H1 (cell line): Measurements from ENCODE around the gene VEGFC. TPM values are rescaled to one million over a fixed set of nuclear protein-coding genes. Genes with fewer than 3 reads are reported as not detected.

ENCODE experiments used
- CTCF ChIA-PET: fragments of 300-600 bp; sonication (Branson Sonifier 250); formaldehyde crosslinking; loops from one replicate; lab custom pipeline; 2021; ENCODE audit not compliant: partially characterized antibody; lab: Charles Lee
- POLR2A ChIA-PET: fragments of 300-600 bp; sonication (Branson Sonifier 250); formaldehyde crosslinking; loops from one replicate; lab custom pipeline; 2021; ENCODE audit warnings: inconsistent platforms; ENCODE audit not compliant: partially characterized antibody; lab: Charles Lee
- DNase-seq, 2 experiments: peaks; one replicate each; pipeline versions ENCODE4 v3.0.0 to v3.0.0-alpha.2; 2010 to 2022; ENCODE audit warnings: low spot score in 2 of 2, low read depth in 1 of 2, mixed read lengths in 1 of 2
- FAIRE-seq: peaks from 2 replicates; lab custom pipeline; 2011; peaks lifted over from hg19 to GRCh38; lab: Jason Lieb, UNC
- H2AFZ ChIP-seq: 2 replicates; pipeline ENCODE4 v1.8.1; 2012; ENCODE audit warnings: low read length, inconsistent platforms
- H2AK5ac ChIP-seq: 2 replicates; pipeline ENCODE4 v1.6.1; 2013; ENCODE audit warnings: low read depth, low read length
- H2BK120ac ChIP-seq: replicated peaks from 2 replicates; pipeline ENCODE3; 2013; ENCODE audit warnings: low read depth, low read length, inconsistent platforms
- H2BK12ac ChIP-seq: 2 replicates; pipeline ENCODE4 v1.6.1; 2013; ENCODE audit warnings: low read depth, low read length
- H2BK15ac ChIP-seq: 2 replicates; pipeline ENCODE4 v1.6.1; 2013; ENCODE audit warnings: low read length
- H2BK20ac ChIP-seq: 2 replicates; pipeline ENCODE4 v1.6.1; 2013; ENCODE audit warnings: low read length
- H2BK5ac ChIP-seq: 2 replicates; pipeline ENCODE4 v1.6.1; 2013; ENCODE audit warnings: low read depth, low read length
- H3K14ac ChIP-seq: 2 replicates; pipeline ENCODE4 v1.6.1; 2013; ENCODE audit warnings: inconsistent platforms; ENCODE audit not compliant: insufficient read length
- H3K18ac ChIP-seq: 2 replicates; pipeline ENCODE4 v1.6.1; 2013; ENCODE audit warnings: low read length; ENCODE audit errors: extremely low read depth
- H3K23ac ChIP-seq: 2 replicates; pipeline ENCODE4 v1.6.1; 2013; ENCODE audit warnings: inconsistent platforms; ENCODE audit not compliant: insufficient read length
- H3K23me2 ChIP-seq: 2 replicates; pipeline ENCODE4 v1.6.1; 2013; ENCODE audit warnings: low read depth, low read length
- H3K27ac ChIP-seq: 2 replicates; pipeline ENCODE4 v1.6.1; 2011; ENCODE audit warnings: low read depth, low read length, inconsistent platforms
- H3K27me3 ChIP-seq, 4 experiments: replicated peaks in 1 of 4; 1 replicate in 1 of 4; 2 replicates in 3 of 4; pipeline versions ENCODE4 v1.6.1 to v1.8.1; 2011 to 2013; ENCODE audit warnings: low read length in 3 of 4, mild to moderate bottlenecking in 3 of 4, inconsistent platforms in 2 of 4, mixed read lengths in 2 of 4, moderate library complexity in 1 of 4; ENCODE audit not compliant: control insufficient read depth in 3 of 4, insufficient read depth in 3 of 4; ENCODE audit errors: extremely low read depth in 1 of 4
- H3K36me3 ChIP-seq, 4 experiments: 2 replicates each; pipeline versions ENCODE4 v1.6.1 to v1.8.1; 2011 to 2013; ENCODE audit warnings: mild to moderate bottlenecking in 4 of 4, low read length in 3 of 4, moderate library complexity in 2 of 4, control low read depth in 1 of 4, inconsistent platforms in 1 of 4; ENCODE audit not compliant: insufficient read depth in 4 of 4, control insufficient read depth in 2 of 4
- H3K4ac ChIP-seq: replicated peaks from 2 replicates; pipeline ENCODE3; 2013; ENCODE audit warnings: low read length, low read depth, mixed read lengths, inconsistent platforms; ENCODE audit not compliant: insufficient read length
- H3K4me1 ChIP-seq, 4 experiments: replicated peaks in 1 of 4; 1 replicate in 1 of 4; 2 replicates in 3 of 4; pipeline versions ENCODE4 v1.6.1 to v1.8.1; 2011 to 2013; ENCODE audit warnings: low read length in 3 of 4, inconsistent platforms in 2 of 4, mixed read lengths in 1 of 4; ENCODE audit not compliant: insufficient read depth in 4 of 4, control insufficient read depth in 3 of 4
- H3K4me2 ChIP-seq, 2 experiments: 2 replicates each; pipeline versions ENCODE4 v1.6.1 to v1.8.1; 2011 to 2013; ENCODE audit warnings: low read depth in 2 of 2, low read length in 2 of 2, control low read depth in 1 of 2, inconsistent platforms in 1 of 2, mild to moderate bottlenecking in 1 of 2; ENCODE audit not compliant: insufficient read depth in 1 of 2
- H3K4me3 ChIP-seq, 4 experiments: fragments of 200-600, 300-600 bp in 1 of 4; sonication (generic), shearing (Covaris generic), sonication (Bioruptor Twin) in 1 of 4; 2 replicates each; pipeline versions ENCODE4 v1.5.1 to v1.8.1; 2011 to 2016; ENCODE audit warnings: low read length in 4 of 4, low read depth in 3 of 4, control low read depth in 2 of 4, inconsistent platforms in 2 of 4, mild to moderate bottlenecking in 2 of 4, mixed read lengths in 1 of 4, moderate library complexity in 1 of 4; ENCODE audit not compliant: insufficient read depth in 2 of 4; ENCODE audit errors: extremely low read depth in 1 of 4
- H3K56ac ChIP-seq: replicated peaks from 2 replicates; pipeline ENCODE3; 2013; ENCODE audit warnings: low read depth, mild to moderate bottlenecking, mixed read lengths, low read length, inconsistent platforms; ENCODE audit not compliant: insufficient read length
- H3K79me1 ChIP-seq: 2 replicates; pipeline ENCODE4 v1.6.1; 2013; ENCODE audit warnings: low read depth, low read length, control low read depth
- H3K79me2 ChIP-seq, 2 experiments: 2 replicates each; pipeline versions ENCODE4 v1.6.1 to v1.8.1; 2012 to 2013; ENCODE audit warnings: low read length in 2 of 2, mild to moderate bottlenecking in 2 of 2, inconsistent platforms in 1 of 2; ENCODE audit not compliant: insufficient read depth in 2 of 2, control insufficient read depth in 1 of 2
- H3K9ac ChIP-seq, 4 experiments: replicated peaks in 1 of 4; 1 replicate in 1 of 4; 2 replicates in 3 of 4; pipeline versions ENCODE4 v1.6.1 to v1.8.1; 2011 to 2013; ENCODE audit warnings: low read depth in 3 of 4, low read length in 3 of 4, control low read depth in 2 of 4, mild to moderate bottlenecking in 2 of 4, moderate library complexity in 2 of 4, inconsistent platforms in 1 of 4; ENCODE audit errors: extremely low read depth in 1 of 4
- H3K9me3 ChIP-seq, 2 experiments: 2 replicates each; pipeline versions ENCODE4 v1.6.1 to v1.8.1; 2012 to 2013; ENCODE audit warnings: mild to moderate bottlenecking in 2 of 2, moderate library complexity in 2 of 2, control low read depth in 1 of 2, inconsistent platforms in 1 of 2, low read depth in 1 of 2, low read length in 1 of 2, mixed read lengths in 1 of 2; ENCODE audit not compliant: insufficient read depth in 2 of 2
- H4K20me1 ChIP-seq, 2 experiments: replicated peaks in 1 of 2; 2 replicates each; pipeline versions ENCODE3 to v1.8.1; 2011 to 2013; ENCODE audit warnings: inconsistent platforms in 2 of 2, low read length in 2 of 2, mild to moderate bottlenecking in 1 of 2; ENCODE audit not compliant: insufficient read depth in 2 of 2, control insufficient read depth in 1 of 2
- H4K5ac ChIP-seq: 2 replicates; pipeline ENCODE4 v1.6.1; 2013; ENCODE audit warnings: low read length, low read depth, mixed read lengths, inconsistent platforms; ENCODE audit not compliant: insufficient read length
- H4K8ac ChIP-seq: 2 replicates; pipeline ENCODE4 v1.8.0; 2013; ENCODE audit warnings: mild to moderate bottlenecking, moderate library complexity, low read length, inconsistent platforms; ENCODE audit not compliant: insufficient read depth; ENCODE audit errors: extremely low read depth
- H4K91ac ChIP-seq: replicated peaks from 2 replicates; pipeline ENCODE3; 2013; ENCODE audit warnings: low read length, mixed read lengths, inconsistent platforms; ENCODE audit not compliant: insufficient read length
- BCL11A ChIP-seq, 2 experiments: IDR thresholded peaks; one replicate each; pipeline ENCODE4 v1.6.1; 2011; ENCODE audit warnings: low read depth in 2 of 2, low read length in 2 of 2, mild to moderate bottlenecking in 2 of 2
- BRCA1 ChIP-seq: IDR thresholded peaks from 2 replicates; pipeline ENCODE4 v1.6.1; 2012; ENCODE audit warnings: low read depth, low read length, improper control_type of control experiment
- FOSL1 ChIP-seq: IDR thresholded peaks from 2 replicates; pipeline ENCODE4 v1.6.1; 2011; ENCODE audit warnings: mild to moderate bottlenecking, low read depth, low read length, moderate library complexity; ENCODE audit not compliant: insufficient read depth
- GABPA ChIP-seq: IDR thresholded peaks from 2 replicates; pipeline ENCODE4 v1.6.1; 2011; ENCODE audit warnings: mild to moderate bottlenecking, low read length, moderate library complexity, borderline replicate concordance; ENCODE audit not compliant: insufficient read depth
- HDAC2 ChIP-seq, 2 experiments: fragments of 300-600 bp in 1 of 2; sonication (generic) in 1 of 2; IDR thresholded peaks; 2 replicates each; pipeline ENCODE4 v1.6.1; 2011 to 2012; ENCODE audit warnings: low read depth in 2 of 2, low read length in 2 of 2, mild to moderate bottlenecking in 2 of 2, moderate library complexity in 2 of 2, borderline replicate concordance in 1 of 2, inconsistent platforms in 1 of 2
- JUND ChIP-seq: IDR thresholded peaks from 2 replicates; pipeline ENCODE4 v1.6.1; 2011; ENCODE audit warnings: mild to moderate bottlenecking, improper control_type of control experiment, low read length
- NANOG ChIP-seq: IDR thresholded peaks from 2 replicates; pipeline ENCODE4 v1.6.1; 2011; ENCODE audit warnings: low read length, low read depth, mild to moderate bottlenecking, inconsistent platforms; ENCODE audit not compliant: insufficient read depth, poor library complexity, severe bottlenecking
- POU5F1 ChIP-seq: IDR thresholded peaks from 2 replicates; pipeline ENCODE4 v1.6.1; 2011; ENCODE audit warnings: low read depth, mild to moderate bottlenecking, low read length, moderate library complexity
- RNF2 ChIP-seq: fragments of 200-900, 300-1000 bp; sonication (generic); IDR thresholded peaks from 2 replicates; pipeline ENCODE4 v1.7.1; 2016; ENCODE audit warnings: borderline replicate concordance, low read depth, mild to moderate bottlenecking, antibody characterized with exemption, low read length; ENCODE audit not compliant: poor library complexity, severe bottlenecking; ENCODE audit errors: missing control alignments
- SP2 ChIP-seq: IDR thresholded peaks from 2 replicates; pipeline ENCODE4 v1.6.1; 2012; ENCODE audit warnings: mild to moderate bottlenecking, low read length, inconsistent platforms
- TBP ChIP-seq: IDR thresholded peaks from 2 replicates; pipeline ENCODE4 v1.6.1; 2011; ENCODE audit warnings: low read depth, low read length, improper control_type of control experiment
- WGBS, 2 experiments: shearing (Covaris generic) in 1 of 2; methylation state at CpG; one replicate each; pipeline versions ENCODE4 v1.1.6 to v1.1.7; 2013 to 2015; ENCODE audit warnings: low lambda C conversion rate in 2 of 2, mixed read lengths in 2 of 2, inconsistent platforms in 1 of 2, low coverage in 1 of 2, missing lambda C conversion rate in 1 of 2; ENCODE audit not compliant: insufficient replicate concordance in 2 of 2, insufficient coverage in 1 of 2, insufficient read length in 1 of 2; ENCODE audit errors: extremely low coverage in 1 of 2, missing lambda C conversion rate in 1 of 2; 5-methylcytosine and 5-hydroxymethylcytosine counted together
- polyA plus RNA-seq, 7 experiments: library from polyadenylated mRNA; depleted of rRNA in 3 of 7; stranded (reverse) in 5 of 7; unstranded in 2 of 7; fragments of >200 nt in 5 of 7; fragments of 200-250 nt in 2 of 7; gene quantifications; 1 replicate in 5 of 7; 2 replicates in 1 of 7; 4 replicates in 1 of 7; pipeline versions ENCODE4 v1.2.1 to v1.2.3, GENCODE V29; 2011 to 2013; ENCODE audit warnings: missing spikeins in 2 of 7, mixed read lengths in 2 of 7
- total RNA-seq: library from RNA; stranded (reverse); fragmentation: NEBNext Ultra II Directional; extraction: Animal tissue kit (Norgen Biotek cat#: 25700); gene quantifications from 2 replicates; pipeline ENCODE4 v1.2.1, GENCODE V29; 2021
- TF ChIP-seq, protein P1 (sequence below): IDR thresholded peaks from 2 replicates; pipeline ENCODE4 v1.6.1; 2012; ENCODE audit warnings: low read length, inconsistent platforms

The VEGFC gene
- total and polyA plus RNA-seq, 2 of the 8 experiments (the other 6 are each of a cell fraction or from before 2014, with no cell fraction given): 0.53 to 1.4 TPM

DNA sequence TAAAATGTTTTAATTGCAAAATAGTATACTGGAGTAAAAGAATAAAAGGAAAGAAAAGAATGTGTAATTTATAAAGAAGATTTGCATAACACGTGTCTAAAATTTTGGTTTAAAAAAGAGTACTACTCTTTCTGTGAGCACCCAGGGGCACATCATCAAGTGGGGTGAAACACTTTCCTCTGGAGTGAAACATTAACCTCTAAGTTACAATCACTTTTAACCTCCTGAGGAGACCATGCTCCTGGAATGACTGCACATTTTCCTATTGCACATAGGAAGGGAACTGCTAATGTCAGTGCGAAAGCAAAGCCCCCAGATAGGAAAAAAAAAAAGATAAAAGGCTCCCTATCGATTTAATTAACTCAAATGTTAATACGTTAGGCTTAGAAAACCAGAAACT is 13.3 kb downstream of the VEGFC start:
- Histone ChIP-seq H2BK20ac (no peak overlapping the region), H3K9ac (no peak overlapping the region), H3K4me2 (no peak overlapping the region), H3K4me3 (no peak overlapping the region), H3K23ac (no peak overlapping the region), H2BK12ac (no peak overlapping the region), H3K36me3 (no peaks in the 10 kb centered on the region), H3K23me2 (no peaks in the 10 kb centered on the region), H2BK15ac (no peak overlapping the region), H3K14ac (no peak overlapping the region), H2AFZ (no peak overlapping the region), H3K56ac (no peak overlapping the region), H3K4ac (no peak overlapping the region), H3K79me2 (no peaks in the 10 kb centered on the region), H2AK5ac (no peak overlapping the region), H3K79me1 (no peaks in the 10 kb centered on the region), H4K8ac (no peak overlapping the region), H3K27me3 (no peaks in the 10 kb centered on the region), H2BK120ac (no peak overlapping the region), H2BK5ac (no peak overlapping the region), H3K27ac (no peak overlapping the region), H3K4me1 (0 out of 7 replicates have a peak, but pooled peaks cover 0 to 4% (median 0%) of the 10 kb centered on the region in 4 experiments), H4K20me1 (no peaks in the 10 kb centered on the region), H4K91ac (no peak overlapping the region), H4K5ac (no peak overlapping the region), H3K9me3 (no peaks in the 10 kb centered on the region), H3K18ac (no peak overlapping the region)
- CTCF ChIA-PET: no interaction called here
- POLR2A ChIA-PET: no interaction called here
- WGBS, 2 experiments: 83 to 100% methylated on average over 1 to 4 of the region's 4 CpGs
- FAIRE-seq: no peak
- DNase-seq: no peak
- TF ChIP-seq SP2: no peak
- no peak for TF ChIP-seq FOSL1
- TF ChIP-seq JUND: no peak
- no peak for TF ChIP-seq TBP
- no peak for TF ChIP-seq GABPA
- TF ChIP-seq HDAC2 (IDR thresholded peaks at IDR 0.05; ENCODE audit: borderline replicate concordance in 1 of 2, low read depth in 2 of 2, low read length in 2 of 2): no peak
- no peak for TF ChIP-seq POU5F1
- TF ChIP-seq BRCA1: no peak
- TF ChIP-seq, protein P1, sequence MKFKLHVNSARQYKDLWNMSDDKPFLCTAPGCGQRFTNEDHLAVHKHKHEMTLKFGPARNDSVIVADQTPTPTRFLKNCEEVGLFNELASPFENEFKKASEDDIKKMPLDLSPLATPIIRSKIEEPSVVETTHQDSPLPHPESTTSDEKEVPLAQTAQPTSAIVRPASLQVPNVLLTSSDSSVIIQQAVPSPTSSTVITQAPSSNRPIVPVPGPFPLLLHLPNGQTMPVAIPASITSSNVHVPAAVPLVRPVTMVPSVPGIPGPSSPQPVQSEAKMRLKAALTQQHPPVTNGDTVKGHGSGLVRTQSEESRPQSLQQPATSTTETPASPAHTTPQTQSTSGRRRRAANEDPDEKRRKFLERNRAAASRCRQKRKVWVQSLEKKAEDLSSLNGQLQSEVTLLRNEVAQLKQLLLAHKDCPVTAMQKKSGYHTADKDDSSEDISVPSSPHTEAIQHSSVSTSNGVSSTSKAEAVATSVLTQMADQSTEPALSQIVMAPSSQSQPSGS: no peak
- TF ChIP-seq NANOG: no peak
- TF ChIP-seq BCL11A (IDR thresholded peaks at IDR 0.05; ENCODE audit: low read depth in 2 of 2, low read length in 2 of 2): no peak
- TF ChIP-seq RNF2: no peak
